Mucosa of descending colon (tissue), 3 donors: ENCODE measurements around the gene PKNOX2. TPM values are rescaled to one million over a fixed set of nuclear protein-coding genes. Genes with fewer than 3 reads are reported as not detected.

Source experiments
- ATAC-seq: fragments of 200-7000 bp; cut with Tn5 transposase; one replicate; pipeline ENCODE4 v1.9.1; 2020; ENCODE audit warnings: mild to moderate bottlenecking, moderate library complexity
- DNase-seq, 3 donors: peaks; one replicate each; pipeline ENCODE4 v3.0.0-alpha.2; 2020
- H3K36me3 ChIP-seq: fragments of 200-600 bp; one replicate; pipeline ENCODE4 v1.8.0; 2021; ENCODE audit warnings: low read depth, mild to moderate bottlenecking
- H3K4me1 ChIP-seq: fragments of 200-600 bp; one replicate; pipeline ENCODE4 v1.8.0; 2021; ENCODE audit warnings: low read depth, mild to moderate bottlenecking
- H3K4me3 ChIP-seq: fragments of 200-600 bp; one replicate; pipeline ENCODE4 v1.8.0; 2021; ENCODE audit warnings: mild to moderate bottlenecking
- H3K9me3 ChIP-seq: fragments of 200-600 bp; one replicate; pipeline ENCODE4 v1.8.0; 2021; ENCODE audit warnings: mild to moderate bottlenecking
- intact Hi-C, 2 donors: fragments of 100-400 bp; cut with DNase I in 1 of 2; cut with micrococcal nuclease in 1 of 2; formaldehyde crosslinking; loops; one replicate each; pipeline versions ENCODE4 v1.11.0 to v1.11.1; 2022; cut with DNase I, micrococcal nuclease
- total RNA-seq, 3 donors: library from RNA; stranded (reverse); fragmentation: NEBNext Ultra II Directional in 2 of 3; extraction: Animal tissue kit (Norgen Biotek cat#: 25700) in 2 of 3; gene quantifications; one replicate each; pipeline versions ENCODE4 v1.2.1 to v1.2.4, GENCODE V29; 2021 to 2023
- TF ChIP-seq, protein P1 (sequence below): fragments of 200-600 bp; IDR thresholded peaks from one replicate; pipeline ENCODE4 v1.8.0; 2022; ENCODE audit warnings: antibody characterized with exemption, mild to moderate bottlenecking
- donor health status: DM: no; HTN: no; CAD: no; lungs with moderate emphysema.
- donor health status: DM: no; HTN: no; CAD: no.
- donor health status: DM: no; HTN: yes; CAD: no.

Gene PKNOX2
- total RNA-seq, 3 donors from 2014 or later, result 1.5 to 4.0 (median 1.9) TPM

DNA sequence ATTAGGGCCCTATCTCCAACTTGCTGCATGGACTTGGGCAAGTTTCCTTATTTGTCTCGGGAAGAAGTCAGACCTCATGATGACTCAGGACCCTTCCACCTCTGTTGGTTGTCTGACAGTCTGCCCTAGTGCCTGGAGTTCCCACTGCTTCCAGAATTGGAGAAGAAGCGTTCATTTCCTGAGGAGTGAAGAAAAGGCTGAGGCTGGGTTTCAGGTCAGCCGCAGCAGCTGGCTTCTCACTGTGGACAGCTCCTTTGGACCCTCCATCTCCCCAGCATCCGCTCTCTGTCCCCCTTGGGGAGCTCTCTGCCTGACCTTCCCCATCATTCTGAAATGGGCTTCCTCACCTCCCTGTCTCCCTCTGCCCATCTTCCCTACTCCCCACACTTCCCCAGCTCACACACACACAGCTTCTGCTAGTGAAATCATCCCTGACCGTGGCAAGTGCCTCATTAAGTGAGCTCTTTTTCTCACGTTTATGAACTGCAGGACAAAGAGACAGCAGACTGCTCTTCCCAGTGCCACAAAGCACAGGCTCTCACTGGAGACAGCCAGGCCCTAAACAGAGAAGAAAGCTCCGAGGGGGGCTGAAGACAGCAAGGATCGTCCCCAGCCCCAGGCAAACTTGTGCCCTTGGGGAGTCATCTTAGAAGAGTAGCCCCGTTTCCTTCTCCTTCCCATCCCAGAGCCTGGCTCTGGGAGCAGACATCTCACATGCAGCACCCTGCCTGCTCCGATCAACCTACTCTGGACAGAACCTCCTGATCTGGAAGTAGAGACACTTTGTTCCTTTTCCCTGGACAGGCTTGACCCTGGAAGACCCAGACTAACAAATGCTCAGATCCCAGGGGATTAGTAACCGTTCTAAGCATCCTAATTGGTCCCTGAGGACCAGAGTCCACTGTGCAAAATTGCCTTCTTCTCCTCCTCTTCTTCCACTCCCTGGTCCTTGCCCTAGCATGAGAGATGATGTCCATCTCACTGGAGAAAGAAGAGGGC is 173.6 kb downstream of the PKNOX2 start:
- no peak overlapping the region for H3K4me3 ChIP-seq
- TF ChIP-seq, protein P1, sequence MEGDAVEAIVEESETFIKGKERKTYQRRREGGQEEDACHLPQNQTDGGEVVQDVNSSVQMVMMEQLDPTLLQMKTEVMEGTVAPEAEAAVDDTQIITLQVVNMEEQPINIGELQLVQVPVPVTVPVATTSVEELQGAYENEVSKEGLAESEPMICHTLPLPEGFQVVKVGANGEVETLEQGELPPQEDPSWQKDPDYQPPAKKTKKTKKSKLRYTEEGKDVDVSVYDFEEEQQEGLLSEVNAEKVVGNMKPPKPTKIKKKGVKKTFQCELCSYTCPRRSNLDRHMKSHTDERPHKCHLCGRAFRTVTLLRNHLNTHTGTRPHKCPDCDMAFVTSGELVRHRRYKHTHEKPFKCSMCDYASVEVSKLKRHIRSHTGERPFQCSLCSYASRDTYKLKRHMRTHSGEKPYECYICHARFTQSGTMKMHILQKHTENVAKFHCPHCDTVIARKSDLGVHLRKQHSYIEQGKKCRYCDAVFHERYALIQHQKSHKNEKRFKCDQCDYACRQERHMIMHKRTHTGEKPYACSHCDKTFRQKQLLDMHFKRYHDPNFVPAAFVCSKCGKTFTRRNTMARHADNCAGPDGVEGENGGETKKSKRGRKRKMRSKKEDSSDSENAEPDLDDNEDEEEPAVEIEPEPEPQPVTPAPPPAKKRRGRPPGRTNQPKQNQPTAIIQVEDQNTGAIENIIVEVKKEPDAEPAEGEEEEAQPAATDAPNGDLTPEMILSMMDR, result no peak
- H3K36me3 ChIP-seq, result no peaks in the 10 kb centered on the region
- no peaks in the 10 kb centered on the region for H3K9me3 ChIP-seq
- DNase-seq, result no peak
- intact Hi-C loops, result no loop called here
- no peak for ATAC-seq
- H3K4me1 ChIP-seq, result no peaks in the 10 kb centered on the region

DNA sequence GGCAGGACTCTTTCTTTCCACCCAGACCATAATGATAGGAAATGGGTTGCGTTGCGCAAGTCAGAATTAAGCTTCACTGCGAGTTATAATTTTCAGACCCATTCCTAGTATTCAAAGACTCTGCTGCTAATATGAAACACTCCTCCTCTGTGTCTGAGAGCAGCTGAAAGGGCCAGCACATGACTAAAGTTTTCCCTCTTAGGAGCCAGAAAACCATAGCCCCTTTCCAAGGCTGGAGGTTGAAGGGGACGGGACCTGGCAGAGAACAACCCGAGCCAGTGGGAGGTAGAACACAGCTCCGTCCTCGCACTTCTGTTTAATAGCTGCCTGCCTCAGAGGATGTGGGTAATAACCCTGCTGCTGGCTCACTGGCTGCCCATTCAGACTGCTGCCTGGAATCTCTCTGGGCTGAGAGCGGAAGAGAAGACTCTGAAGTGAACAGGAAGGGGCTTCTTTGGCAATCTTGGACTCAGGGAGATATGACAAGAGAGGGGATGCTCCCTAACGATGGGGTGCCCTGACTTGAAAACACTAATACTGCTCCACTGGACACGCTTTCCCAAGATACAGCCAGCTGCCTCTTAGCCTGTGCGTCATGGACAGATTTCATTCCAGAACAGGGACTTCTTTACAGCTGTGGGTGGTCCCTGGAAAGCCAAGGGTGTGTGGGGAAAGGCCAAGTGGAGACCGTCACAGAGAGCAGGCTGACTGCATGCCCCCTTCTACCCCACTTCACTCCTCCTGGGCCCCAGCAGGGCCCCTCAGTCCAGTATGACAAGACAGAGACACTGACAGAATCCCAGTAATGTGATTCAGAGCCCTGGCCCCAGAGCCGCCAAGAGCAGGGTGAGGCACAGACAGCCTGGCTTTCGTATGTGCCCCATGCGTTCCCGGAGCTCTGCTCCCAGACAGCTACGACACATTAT is 174.6 kb downstream of the PKNOX2 start:
- Histone ChIP-seq H3K9me3 (no peaks in the 10 kb centered on the region), H3K36me3 (no peaks in the 10 kb centered on the region), H3K4me1 (no peaks in the 10 kb centered on the region), H3K4me3 (no peak overlapping the region)
- intact Hi-C loops, result no loop called here
- DNase-seq (no peak), ATAC-seq (peak; percentile 44)
- TF ChIP-seq, protein P1, result no peak

DNA sequence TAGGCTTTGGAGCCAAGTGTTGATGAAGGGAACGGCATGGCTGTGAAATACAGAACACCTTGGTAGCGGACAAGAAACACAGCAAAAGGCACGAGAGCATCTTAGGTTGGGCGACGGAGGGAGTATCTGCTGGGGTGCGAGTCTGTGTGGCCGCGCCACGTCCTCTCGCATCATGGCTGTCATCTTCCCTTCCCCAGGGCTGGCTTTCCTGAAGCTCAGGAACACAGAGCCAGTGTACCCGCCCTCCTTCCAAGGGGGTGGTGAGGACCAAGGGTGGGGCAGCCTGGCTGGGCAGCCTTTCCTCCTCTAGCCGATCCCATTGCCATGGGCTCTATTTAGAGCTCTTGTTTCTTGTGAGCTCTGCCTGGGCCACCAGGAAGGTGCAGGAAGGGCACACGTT is 177.1 kb downstream of the PKNOX2 start:
- ATAC-seq (no peak), DNase-seq (no peak)
- TF ChIP-seq, protein P1, result no peak
- Histone ChIP-seq H3K36me3 (no peaks in the 10 kb centered on the region), H3K4me3 (no peak overlapping the region), H3K9me3 (no peaks in the 10 kb centered on the region), H3K4me1 (no peaks in the 10 kb centered on the region)
- intact Hi-C loops, result no loop called here

DNA sequence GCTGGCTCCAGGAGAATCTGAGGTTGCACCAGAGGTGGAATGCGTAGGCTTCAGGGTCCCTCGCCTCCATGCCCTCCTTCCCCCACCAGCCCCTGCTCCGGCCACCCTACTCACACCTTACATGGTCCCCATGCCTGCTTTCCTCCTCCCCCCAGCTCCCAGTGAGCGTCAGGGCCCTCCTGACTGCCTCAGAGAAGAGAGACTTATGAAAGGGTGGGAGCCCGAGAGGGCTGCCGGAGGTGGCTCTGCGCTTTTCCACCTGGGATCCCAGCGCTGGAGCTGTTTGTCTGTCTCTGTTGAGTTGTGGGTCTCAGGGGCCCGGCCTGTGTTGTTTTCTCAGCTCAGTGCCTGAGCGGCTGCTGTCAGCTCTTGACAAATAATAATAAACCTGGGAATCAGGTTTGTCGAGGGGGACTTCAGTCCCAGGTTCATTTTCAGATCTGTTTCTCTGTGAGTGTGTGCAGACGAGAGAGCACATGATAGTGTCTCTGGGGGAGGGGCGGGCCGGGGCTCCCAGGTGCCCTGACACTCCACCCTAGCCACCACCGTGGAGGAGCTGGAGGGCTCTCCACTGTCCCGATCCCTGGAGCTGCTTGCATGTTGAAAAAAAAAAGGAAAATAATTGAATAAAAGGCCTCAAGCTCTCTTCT is 177.9 kb downstream of the PKNOX2 start:
- no peaks in the 10 kb centered on the region for H3K36me3 ChIP-seq
- no peaks in the 10 kb centered on the region for H3K9me3 ChIP-seq
- ATAC-seq (no peak), DNase-seq (no peak)
- no peak overlapping the region for H3K4me3 ChIP-seq
- TF ChIP-seq, protein P1, result no peak
- intact Hi-C loops, result no loop called here
- H3K4me1 ChIP-seq, result no peaks in the 10 kb centered on the region

DNA sequence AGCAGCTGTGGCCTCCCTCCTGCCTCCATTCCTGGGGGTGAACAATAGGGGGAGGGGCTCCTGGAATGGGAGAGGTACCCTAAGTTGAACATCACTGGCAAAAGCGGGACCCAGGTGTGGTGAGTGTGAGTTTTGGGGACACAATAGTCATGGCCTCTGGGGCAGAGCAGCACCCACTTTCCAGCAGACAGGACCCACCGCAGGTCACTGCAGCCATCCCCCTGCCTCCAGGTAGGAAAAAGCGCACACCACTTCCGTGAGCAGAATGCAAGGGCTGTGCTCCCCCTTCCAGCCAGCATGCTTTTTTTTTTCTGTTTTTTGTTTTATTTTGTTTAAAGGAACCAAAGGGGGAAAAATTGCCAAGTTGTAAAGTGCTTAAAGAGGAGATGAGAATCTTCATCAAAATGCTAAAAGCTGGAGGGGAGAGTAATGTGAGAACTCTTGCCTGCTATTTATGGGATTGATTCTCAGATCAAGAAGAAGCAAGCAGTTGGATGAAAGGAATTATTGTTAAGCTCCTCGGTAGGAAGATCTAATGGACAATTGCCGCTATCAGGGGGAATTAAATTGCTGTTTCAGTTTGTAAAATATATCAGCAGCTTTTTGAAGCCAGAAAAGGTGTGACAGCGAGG is 178.7 kb downstream of the PKNOX2 start:
- no peaks in the 10 kb centered on the region for H3K9me3 ChIP-seq
- H3K36me3 ChIP-seq, result no peaks in the 10 kb centered on the region
- TF ChIP-seq, protein P1, result no peak
- intact Hi-C loops, result no loop called here
- DNase-seq (no peak), ATAC-seq (no peak)
- H3K4me3 ChIP-seq, result no peak overlapping the region
- no peaks in the 10 kb centered on the region for H3K4me1 ChIP-seq
